OCI-LY3 (cell line): ENCODE results near the gene SHANK2.

Experiments
- EZH2phosphoT487 ChIP-seq: fragments of 200-600 bp; shearing (Covaris generic); IDR thresholded peaks from 2 replicates; pipeline ENCODE4 v1.6.1; 2018; ENCODE audit warnings: antibody characterized with exemption, mixed run types, low read depth
- TF ChIP-seq, protein P1 (sequence below): fragments of 200-600, 300-600 bp; sonication (generic); IDR thresholded peaks from 2 replicates; pipeline ENCODE4 v1.5.1; 2014; ENCODE audit warnings: antibody characterized with exemption, low read length, low read depth

DNA sequence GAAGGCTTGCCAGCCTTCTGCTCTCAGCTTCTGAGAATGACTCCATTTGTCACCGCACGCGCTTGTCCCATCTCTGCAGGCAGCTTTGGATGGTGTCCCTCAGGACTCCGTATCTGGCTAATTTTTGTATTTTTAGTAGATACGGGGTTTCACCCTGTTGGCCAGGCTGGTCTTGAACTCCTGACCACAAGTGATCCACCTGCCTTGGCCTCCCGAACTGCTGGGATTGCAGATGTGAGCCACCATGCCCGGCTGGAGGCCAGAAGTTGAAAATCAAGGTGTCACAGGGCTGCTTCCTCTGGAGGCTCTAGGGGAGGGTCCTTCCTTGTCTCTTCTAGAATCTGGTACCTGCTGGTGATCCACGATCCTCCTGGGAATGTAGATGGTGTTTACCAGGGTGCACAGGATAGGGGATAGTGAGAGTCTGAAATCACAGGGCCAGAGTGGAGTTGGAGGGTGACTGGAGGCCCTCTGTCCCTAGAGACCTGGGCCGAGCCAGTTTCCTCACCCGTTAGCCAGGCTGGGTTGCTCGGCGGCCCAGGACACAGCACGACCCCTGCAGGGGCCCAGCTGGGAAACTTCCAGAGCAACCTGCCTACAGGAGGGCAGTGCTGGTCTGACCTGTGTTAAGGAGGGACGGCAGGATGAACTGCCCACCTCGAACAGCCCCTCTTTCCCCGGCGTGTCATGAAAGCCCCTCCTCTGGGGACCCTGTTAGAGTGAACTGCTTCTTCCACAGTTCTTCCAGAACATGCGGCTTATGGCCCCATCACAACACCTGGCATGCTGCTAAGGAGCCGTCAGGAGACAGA, 48.9 kb upstream of the SHANK2 start:
- TF ChIP-seq, protein P1, sequence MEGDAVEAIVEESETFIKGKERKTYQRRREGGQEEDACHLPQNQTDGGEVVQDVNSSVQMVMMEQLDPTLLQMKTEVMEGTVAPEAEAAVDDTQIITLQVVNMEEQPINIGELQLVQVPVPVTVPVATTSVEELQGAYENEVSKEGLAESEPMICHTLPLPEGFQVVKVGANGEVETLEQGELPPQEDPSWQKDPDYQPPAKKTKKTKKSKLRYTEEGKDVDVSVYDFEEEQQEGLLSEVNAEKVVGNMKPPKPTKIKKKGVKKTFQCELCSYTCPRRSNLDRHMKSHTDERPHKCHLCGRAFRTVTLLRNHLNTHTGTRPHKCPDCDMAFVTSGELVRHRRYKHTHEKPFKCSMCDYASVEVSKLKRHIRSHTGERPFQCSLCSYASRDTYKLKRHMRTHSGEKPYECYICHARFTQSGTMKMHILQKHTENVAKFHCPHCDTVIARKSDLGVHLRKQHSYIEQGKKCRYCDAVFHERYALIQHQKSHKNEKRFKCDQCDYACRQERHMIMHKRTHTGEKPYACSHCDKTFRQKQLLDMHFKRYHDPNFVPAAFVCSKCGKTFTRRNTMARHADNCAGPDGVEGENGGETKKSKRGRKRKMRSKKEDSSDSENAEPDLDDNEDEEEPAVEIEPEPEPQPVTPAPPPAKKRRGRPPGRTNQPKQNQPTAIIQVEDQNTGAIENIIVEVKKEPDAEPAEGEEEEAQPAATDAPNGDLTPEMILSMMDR, result no peak
- no peak for TF ChIP-seq EZH2phosphoT487
